ENCODE data around the gene PRELID3B. TPM values are rescaled to one million over a fixed set of nuclear protein-coding genes. Genes with fewer than 3 reads are reported as not detected.

Gene PRELID3B
- total RNA-seq (10 to 100 TPM; 37.9 to 45.4 TPM), polyA plus RNA-seq (10 to 100 TPM; 26.8 to 27.9 (median 26.9) TPM), total RNA-seq (43.1 to 196 (median 77.6) reads per million in 6 experiments)

DNA sequence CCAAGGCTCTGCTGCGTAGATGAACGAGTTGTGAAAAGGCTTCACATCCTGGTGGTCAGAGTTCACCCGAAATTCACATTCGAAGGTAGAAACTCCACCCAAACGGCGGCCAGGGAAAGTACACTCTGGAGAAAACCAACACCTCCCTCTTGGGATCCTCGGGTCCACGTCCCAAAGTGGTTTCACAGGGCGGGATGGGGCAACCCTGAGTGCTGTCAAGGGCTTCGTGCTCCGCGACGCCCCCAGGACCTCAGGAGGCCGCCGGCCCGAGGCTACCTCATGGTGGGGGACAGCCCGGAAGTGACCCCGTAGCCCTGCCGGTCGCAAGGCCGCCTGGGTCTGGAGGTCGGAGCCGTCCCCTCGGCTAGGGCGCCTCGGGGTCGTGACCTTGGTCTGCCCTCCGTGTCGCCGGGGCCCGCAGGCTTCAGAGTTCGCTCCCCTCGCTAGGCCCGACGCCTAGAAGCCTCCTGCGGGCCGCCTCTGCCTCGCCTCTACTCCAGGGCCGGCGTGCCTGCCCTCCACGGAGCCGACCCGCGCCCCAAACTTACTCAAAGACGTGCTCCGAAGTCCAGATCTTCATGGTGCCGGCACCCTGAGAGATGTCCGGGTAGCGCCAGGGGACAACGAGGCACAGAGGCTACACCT is at the start of gene PRELID3B:
Gene PRELID3B, minus strand, starts transcription at position 636 of the 645 bp plus-strand sequence. Its CDS starts 56 bp downstream, at position 580.
- ATAC-seq (peak; percentile 33 to 42), DNase-seq (peak in 5 of 10 donors; percentile 21 to 65 (median 26))
- H3K4me3 Mint-ChIP-seq = peak within 1 kb of the TSS; percentile 63 to 94 (median 90)
- no peaks in the 10 kb centered on the region for H3K9me3 Mint-ChIP-seq
- H3K27ac Mint-ChIP-seq = peak within 1 kb of the TSS; percentile 81 to 98 (median 94)
- H3K4me1 Mint-ChIP-seq = peaks cover 20 to 56% (median 51%) of the 10 kb centered on the region in 4 donors
- POLR2A ChIA-PET = interaction anchor here (1.0 to 3.9 kb wide), 9 partner anchors 8 to 153 kb away, joined by 3 to 68 read pairs (median 5); partner anchors contain the start of genes ATP5F1E and NELFCD
- peaks cover 0 to 29% (median 8%) of the 10 kb centered on the region in 3 donors for H3K36me3 Mint-ChIP-seq
- no peaks in the 10 kb centered on the region for H3K27me3 Mint-ChIP-seq

DNA sequence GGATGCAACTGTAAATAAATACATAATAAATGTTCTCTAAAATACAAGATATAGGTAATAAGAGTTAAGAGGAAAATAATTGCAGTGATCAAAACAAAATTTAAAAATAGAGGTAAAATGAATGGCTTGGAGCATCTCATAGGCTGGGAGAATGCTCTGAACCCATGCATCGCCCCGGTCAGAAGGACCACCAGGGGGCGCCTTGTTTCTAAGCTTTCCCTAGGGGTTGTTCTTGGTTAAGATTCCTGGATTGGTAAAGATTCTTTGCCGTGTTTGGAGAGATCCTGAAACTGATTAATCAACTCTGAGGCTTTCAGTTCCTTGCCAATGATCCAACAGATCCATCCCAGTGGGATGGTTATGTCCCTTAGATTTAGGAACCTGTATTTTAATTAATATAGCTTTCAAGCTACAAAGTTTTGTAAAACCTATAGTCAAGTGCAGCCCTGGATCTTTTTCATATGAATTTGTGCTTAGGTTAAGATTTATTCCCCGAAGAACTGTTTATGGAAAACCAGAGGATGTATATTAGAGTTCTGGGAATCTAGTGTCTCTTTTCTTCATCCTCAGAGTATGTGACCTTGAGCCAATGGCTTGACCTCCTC is 45.3 kb upstream of the PRELID3B start:
- no peak overlapping the region for H3K4me3 Mint-ChIP-seq
- no peaks in the 10 kb centered on the region for H3K9me3 Mint-ChIP-seq
- peak; percentile 91 to 99 for ATAC-seq
- peaks cover 0 to 8% (median 0%) of the 10 kb centered on the region in 5 donors for H3K27me3 Mint-ChIP-seq
- no peaks in the 10 kb centered on the region for H3K36me3 Mint-ChIP-seq
- H3K4me1 Mint-ChIP-seq = peaks cover 0 to 8% (median 3%) of the 10 kb centered on the region in 4 donors
- peak overlapping the region in 5 of 10 donors; percentile 50 to 75 (median 70) for H3K27ac Mint-ChIP-seq
- DNase-seq = peak; percentile 68 to 92 (median 82)
- POLR2A ChIA-PET = interaction anchor here (0.5 to 2.1 kb wide), 15 partner anchors 33 to 205 kb away, joined by 3 to 13 read pairs (median 5); no protein-coding TSS in a partner anchor

DNA sequence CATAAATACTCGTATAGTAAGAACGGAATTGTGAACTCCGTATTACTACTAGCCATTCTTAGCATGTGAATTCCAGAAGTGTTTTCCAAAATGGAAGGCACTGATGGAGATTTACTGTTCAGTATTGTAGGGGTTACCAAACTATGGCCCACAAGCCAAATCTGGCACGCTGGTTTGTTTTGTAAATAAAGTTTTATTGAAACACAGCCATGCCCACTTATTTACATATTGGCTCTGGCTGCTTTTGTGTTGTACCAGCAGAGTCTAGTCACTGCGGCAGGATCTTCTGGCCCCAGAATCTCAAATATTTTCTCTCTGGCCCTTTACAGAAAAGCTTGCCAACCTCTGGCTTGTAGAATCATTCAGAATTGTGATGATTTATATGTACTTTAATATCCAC is 44.3 kb upstream of the PRELID3B start:
- Mint-ChIP-seq H3K27ac (no peak overlapping the region), H3K4me1 (peaks cover 0 to 8% (median 3%) of the 10 kb centered on the region in 4 donors), H3K4me3 (no peak overlapping the region), H3K9me3 (no peaks in the 10 kb centered on the region), H3K27me3 (peaks cover 0 to 8% (median 0%) of the 10 kb centered on the region in 5 donors), H3K36me3 (no peaks in the 10 kb centered on the region)
- DNase-seq (no peak), ATAC-seq (no peak)
- POLR2A ChIA-PET = interaction anchor here (0.7 to 2.1 kb wide), 7 partner anchors 37 to 166 kb away, joined by 4 to 13 read pairs (median 6); no protein-coding TSS in a partner anchor

DNA sequence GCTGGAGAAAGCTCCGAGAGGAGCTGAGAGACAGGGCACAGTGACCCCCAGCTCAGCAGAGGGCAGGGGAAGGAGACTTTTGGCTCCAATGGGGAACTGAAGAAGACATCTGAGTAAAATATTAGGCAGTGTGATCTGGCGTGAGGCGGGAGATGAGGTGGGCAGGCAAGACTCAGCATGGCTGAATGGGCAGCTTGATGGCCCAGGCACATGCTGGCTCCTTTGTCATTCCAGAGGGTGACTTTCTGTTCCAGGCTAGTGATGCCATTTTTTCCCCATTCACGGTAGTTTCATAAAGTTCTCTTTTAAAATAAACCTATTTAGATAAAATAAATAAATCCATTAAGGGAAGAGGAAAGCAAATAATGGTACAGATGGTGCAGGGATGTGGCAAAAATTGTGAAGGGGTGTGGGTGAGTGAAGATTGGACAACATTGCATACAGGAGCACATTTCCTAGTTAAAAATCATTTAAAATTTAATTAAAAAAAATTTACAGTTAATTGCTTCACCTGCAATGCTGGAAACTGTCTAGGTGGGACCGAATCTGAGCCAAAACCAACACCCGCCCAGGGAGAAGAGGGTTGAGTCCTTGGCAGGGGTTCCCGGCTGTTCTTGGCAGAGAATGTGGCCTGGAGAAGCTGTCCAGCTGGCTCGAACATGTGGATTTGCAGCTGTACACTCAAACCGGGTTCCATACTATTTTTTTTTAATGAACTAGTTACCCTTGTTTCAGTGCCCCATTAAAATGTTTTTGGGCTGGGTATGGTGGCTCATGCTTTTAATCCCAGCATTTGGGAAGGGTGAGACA is 41.7 kb upstream of the PRELID3B start:
- no peaks in the 10 kb centered on the region for H3K36me3 Mint-ChIP-seq
- POLR2A ChIA-PET = no interaction called here
- H3K4me3 Mint-ChIP-seq = no peak overlapping the region
- peaks cover 0 to 8% (median 3%) of the 10 kb centered on the region in 4 donors for H3K4me1 Mint-ChIP-seq
- DNase-seq (no peak), ATAC-seq (no peak)
- peak overlapping the region in 1 of 10 donors; percentile 42 for H3K27ac Mint-ChIP-seq
- H3K27me3 Mint-ChIP-seq = peaks cover 0 to 11% (median 3%) of the 10 kb centered on the region in 5 donors
- H3K9me3 Mint-ChIP-seq = no peaks in the 10 kb centered on the region

DNA sequence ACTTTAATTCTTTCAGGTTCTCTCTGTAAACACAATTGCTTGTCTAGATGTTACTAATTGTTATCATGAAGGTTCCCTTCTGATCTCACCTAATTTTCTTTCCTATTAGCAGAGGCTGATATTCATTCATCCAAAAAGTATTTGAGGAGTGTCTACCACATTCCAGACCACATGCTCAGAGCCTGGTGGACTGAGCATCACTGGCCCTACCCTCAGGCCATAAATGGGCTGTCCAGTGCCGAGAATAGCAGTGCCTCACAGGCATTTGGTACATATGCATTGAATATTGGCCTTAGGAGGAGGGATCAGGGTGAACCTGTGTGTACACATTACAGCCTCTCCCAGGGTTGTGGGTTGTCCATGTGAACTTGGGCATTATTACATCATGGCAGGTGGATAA is 40.4 kb upstream of the PRELID3B start:
- ATAC-seq = no peak
- POLR2A ChIA-PET = no interaction called here
- Mint-ChIP-seq H3K9me3 (no peaks in the 10 kb centered on the region), H3K4me1 (peaks cover 0 to 2% (median 1%) of the 10 kb centered on the region in 4 donors), H3K27ac (no peak overlapping the region), H3K27me3 (peaks cover 0 to 11% (median 3%) of the 10 kb centered on the region in 5 donors), H3K4me3 (no peak overlapping the region), H3K36me3 (no peaks in the 10 kb centered on the region)
- DNase-seq = no peak

DNA sequence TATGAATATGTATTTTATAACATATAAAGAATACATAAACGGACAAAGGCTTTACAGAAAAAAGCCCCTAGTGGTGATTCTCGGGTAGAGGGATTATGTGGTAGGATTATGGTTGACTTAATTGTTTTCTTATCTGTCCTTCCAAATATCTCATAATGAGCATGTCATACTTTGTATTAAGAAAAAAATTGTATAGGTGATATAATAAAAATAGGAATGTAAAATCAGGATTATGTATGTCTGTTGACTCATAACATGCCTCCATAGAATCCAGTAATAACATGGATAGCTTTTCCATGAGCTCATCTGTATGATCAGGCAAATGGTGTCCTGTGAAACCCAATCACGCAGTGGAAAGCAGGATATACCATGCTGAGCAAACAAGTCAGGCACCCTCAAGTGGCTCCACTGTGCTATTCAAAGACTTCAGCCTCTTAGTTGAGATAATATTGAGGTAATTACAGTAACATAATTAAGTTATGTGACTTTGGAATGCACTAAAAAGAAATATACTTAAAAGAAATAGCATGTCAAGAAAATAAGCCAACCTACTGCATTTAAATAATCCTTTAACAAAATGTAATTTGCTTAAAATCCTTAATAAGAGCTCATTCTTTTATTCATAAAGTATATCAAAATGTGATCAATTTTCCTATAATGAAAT is 39.6 kb upstream of the PRELID3B start:
- Mint-ChIP-seq H3K4me1 (peaks cover 0 to 1% (median 0%) of the 10 kb centered on the region in 4 donors), H3K36me3 (no peaks in the 10 kb centered on the region), H3K27ac (no peak overlapping the region), H3K9me3 (no peaks in the 10 kb centered on the region), H3K27me3 (peaks cover 4 to 16% (median 5%) of the 10 kb centered on the region in 5 donors), H3K4me3 (no peak overlapping the region)
- POLR2A ChIA-PET = no interaction called here
- DNase-seq = peak in 2 of 10 donors; percentile 18 to 23
- no peak for ATAC-seq

DNA sequence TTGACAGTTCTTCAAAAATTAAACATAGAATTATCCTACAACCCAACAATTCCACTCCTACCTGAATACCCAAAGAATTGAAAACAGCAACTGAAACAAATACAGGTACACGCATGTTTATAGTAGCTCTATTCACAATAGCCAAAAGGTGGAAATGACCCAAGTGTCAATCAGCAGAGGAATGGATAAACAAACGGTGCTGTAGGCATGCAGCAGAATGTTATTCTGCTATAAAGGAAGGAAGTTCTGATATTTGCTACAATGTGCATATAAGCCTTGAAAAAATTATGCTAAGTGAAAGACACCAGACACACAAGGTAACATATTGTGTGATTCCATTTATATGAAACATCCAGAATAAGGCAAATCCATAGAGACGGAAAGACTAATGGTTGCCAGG is 38.5 kb upstream of the PRELID3B start:
- no peak overlapping the region for H3K27ac Mint-ChIP-seq
- no peak for DNase-seq
- POLR2A ChIA-PET = no interaction called here
- no peaks in the 10 kb centered on the region for H3K9me3 Mint-ChIP-seq
- H3K27me3 Mint-ChIP-seq = peaks cover 6 to 16% (median 12%) of the 10 kb centered on the region in 5 donors
- H3K36me3 Mint-ChIP-seq = no peaks in the 10 kb centered on the region
- peaks cover 0 to 2% (median under 1%) of the 10 kb centered on the region in 4 donors for H3K4me1 Mint-ChIP-seq
- no peak for ATAC-seq
- H3K4me3 Mint-ChIP-seq = no peak overlapping the region

DNA sequence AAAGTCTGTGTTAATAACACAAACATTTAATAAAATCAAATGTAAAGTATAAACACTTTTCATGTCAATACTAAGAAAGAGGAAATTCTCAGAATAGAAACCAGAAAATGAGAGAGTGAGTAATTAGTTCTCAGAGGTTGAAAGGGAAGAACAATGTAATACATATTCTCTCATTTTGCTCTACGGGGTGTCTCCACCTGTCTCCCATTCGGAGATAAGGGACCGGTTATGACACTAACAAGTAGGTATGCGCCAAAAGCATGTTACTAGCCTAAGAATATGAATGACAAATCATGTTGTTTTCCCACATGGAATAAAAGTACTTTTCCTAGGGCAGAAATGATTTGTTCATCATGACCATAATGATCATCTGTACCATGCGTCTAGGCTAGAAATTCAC is 35.6 kb upstream of the PRELID3B start:
- H3K27me3 Mint-ChIP-seq = peaks cover 7 to 34% (median 13%) of the 10 kb centered on the region in 5 donors
- no peaks in the 10 kb centered on the region for H3K9me3 Mint-ChIP-seq
- no peak overlapping the region for H3K27ac Mint-ChIP-seq
- H3K36me3 Mint-ChIP-seq = no peaks in the 10 kb centered on the region
- POLR2A ChIA-PET = no interaction called here
- peaks cover 0 to 3% (median 1%) of the 10 kb centered on the region in 4 donors for H3K4me1 Mint-ChIP-seq
- no peak for DNase-seq
- H3K4me3 Mint-ChIP-seq = no peak overlapping the region
- no peak for ATAC-seq

DNA sequence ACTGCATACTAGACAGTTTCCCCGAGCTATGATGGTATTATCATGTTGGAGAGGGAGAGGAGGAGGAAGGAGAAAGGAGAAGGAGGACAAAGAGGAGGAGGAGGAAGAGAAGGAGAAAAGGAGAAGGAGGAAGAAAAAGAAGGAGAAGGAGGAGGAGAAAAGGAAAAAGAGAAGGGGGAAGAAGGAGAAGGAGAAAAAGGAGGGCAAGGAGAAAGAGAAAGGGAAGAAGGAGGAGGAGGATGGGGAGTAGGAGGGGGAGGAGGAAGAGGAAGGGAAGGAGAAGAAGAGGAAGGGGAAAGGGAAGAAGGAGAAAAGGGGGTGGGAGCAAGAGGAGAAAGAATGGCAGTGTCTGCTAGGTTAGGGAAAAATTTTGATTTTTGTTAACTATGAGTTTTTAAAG is 35.1 kb upstream of the PRELID3B start:
- Mint-ChIP-seq H3K27me3 (peaks cover 8 to 40% (median 16%) of the 10 kb centered on the region in 5 donors), H3K27ac (no peak overlapping the region), H3K9me3 (no peaks in the 10 kb centered on the region), H3K36me3 (no peaks in the 10 kb centered on the region), H3K4me3 (no peak overlapping the region), H3K4me1 (peaks cover 0 to 3% (median 1%) of the 10 kb centered on the region in 4 donors)
- POLR2A ChIA-PET = no interaction called here
- ATAC-seq (no peak), DNase-seq (no peak)

DNA sequence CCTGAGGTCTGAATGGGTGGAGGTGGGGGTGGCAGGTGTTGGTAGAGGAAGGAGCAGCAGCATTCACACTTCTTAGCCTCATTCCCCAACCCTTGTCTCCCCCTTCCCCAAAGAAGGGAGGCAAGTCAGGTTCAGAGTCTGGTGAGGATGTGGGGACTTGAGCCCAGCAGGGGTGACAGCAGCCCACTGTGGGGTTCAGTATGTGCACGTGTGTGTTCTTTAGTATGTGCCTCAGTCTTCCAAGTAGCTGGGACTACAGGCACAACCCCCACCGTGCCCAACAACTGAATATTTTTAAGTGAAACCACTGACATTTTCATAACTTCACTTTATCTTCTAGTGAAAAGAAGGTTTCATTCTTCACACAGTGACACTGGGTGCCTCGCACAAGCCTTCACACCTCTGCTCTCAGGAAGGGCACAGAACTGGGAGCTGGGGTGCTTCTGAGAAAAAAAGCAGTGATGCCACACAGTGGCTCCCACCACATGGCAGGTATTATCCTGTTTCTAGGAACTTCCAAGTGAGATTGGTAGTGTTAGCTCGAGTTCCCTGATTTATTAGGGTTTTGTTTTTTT is 33.4 kb upstream of the PRELID3B start:
- ATAC-seq (no peak), DNase-seq (no peak)
- peaks cover 6 to 51% (median 19%) of the 10 kb centered on the region in 5 donors for H3K27me3 Mint-ChIP-seq
- POLR2A ChIA-PET = interaction anchor here (0.6 to 0.7 kb wide), 2 partner anchors 131 to 135 kb away, joined by 4 to 5 read pairs; no protein-coding TSS in a partner anchor
- no peak overlapping the region for H3K4me3 Mint-ChIP-seq
- H3K9me3 Mint-ChIP-seq = no peaks in the 10 kb centered on the region
- no peaks in the 10 kb centered on the region for H3K36me3 Mint-ChIP-seq
- peaks cover 0 to 8% (median 1%) of the 10 kb centered on the region in 4 donors for H3K4me1 Mint-ChIP-seq
- H3K27ac Mint-ChIP-seq = no peak overlapping the region

DNA sequence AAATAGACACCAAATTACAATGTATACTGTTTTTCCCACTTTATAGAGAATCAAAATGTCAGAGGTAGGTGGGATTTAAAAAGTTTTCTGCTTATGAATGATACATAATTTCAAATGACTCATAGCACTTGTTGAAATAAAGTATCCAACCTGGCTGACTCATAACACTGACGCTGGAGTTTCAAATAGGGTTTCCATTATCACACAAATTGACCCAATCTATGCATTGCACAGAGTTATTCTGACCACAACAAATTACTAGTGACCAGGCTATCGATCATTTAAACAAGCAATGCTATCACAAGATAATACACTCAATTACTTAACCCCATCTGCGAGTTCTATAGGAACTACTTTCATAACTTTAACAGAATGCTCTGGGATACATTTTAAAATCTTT is 31.9 kb upstream of the PRELID3B start:
- H3K36me3 Mint-ChIP-seq = no peaks in the 10 kb centered on the region
- POLR2A ChIA-PET = no interaction called here
- no peak overlapping the region for H3K27ac Mint-ChIP-seq
- H3K4me1 Mint-ChIP-seq = peaks cover 0 to 10% (median 1%) of the 10 kb centered on the region in 4 donors
- ATAC-seq (no peak), DNase-seq (no peak)
- H3K9me3 Mint-ChIP-seq = no peaks in the 10 kb centered on the region
- peaks cover 9 to 51% (median 20%) of the 10 kb centered on the region in 5 donors for H3K27me3 Mint-ChIP-seq
- no peak overlapping the region for H3K4me3 Mint-ChIP-seq

DNA sequence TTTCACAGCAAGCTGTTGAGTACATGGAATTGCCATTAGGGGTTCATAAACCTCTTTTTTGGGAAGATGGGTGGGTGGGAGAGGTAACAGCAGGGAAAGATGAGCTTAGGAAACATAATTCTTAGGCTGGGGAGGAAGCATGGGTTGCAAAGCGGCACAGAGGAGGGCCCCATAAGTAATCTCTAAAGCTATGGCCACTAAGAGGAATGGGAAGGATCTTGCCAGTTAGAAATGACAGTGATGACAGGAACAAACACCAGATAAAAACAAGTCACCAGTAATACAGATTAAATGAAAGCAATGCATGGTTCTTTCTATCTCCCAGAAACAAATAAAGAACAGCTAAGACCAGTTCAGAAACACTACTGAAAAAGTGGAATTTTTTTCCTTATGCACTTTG is 31.0 kb upstream of the PRELID3B start:
- H3K9me3 Mint-ChIP-seq = no peaks in the 10 kb centered on the region
- no peak overlapping the region for H3K27ac Mint-ChIP-seq
- peaks cover 0 to 10% (median 1%) of the 10 kb centered on the region in 4 donors for H3K4me1 Mint-ChIP-seq
- no peaks in the 10 kb centered on the region for H3K36me3 Mint-ChIP-seq
- H3K4me3 Mint-ChIP-seq = no peak overlapping the region
- H3K27me3 Mint-ChIP-seq = peaks cover 9 to 51% (median 20%) of the 10 kb centered on the region in 5 donors
- POLR2A ChIA-PET = no interaction called here
- ATAC-seq (no peak), DNase-seq (no peak)
